Testis (tissue), 2 donors: ENCODE data around the gene AKR1C8.

ENCODE experiments used
- CTCF ChIP-seq, 3 experiments: fragments of 450-650 bp in 2 of 3; fragments of 200-600 bp in 1 of 3; sonication (generic) in 1 of 3; IDR thresholded peaks; one replicate each; pipeline ENCODE4 v1.5.1; 2016 to 2019; ENCODE audit warnings: antibody characterized with exemption in 3 of 3, mild to moderate bottlenecking in 2 of 3, moderate library complexity in 1 of 3
- POLR2A ChIP-seq: fragments of 450-650 bp; IDR thresholded peaks from one replicate; pipeline ENCODE4 v1.6.1; 2017; ENCODE audit warnings: antibody characterized with exemption, mild to moderate bottlenecking, moderate library complexity

GRCh38 chr10:5151076-5151475 is 33.9 kb downstream of the AKR1C8 start:
- TF ChIP-seq CTCF (IDR thresholded peaks at IDR 0.05) (no peak), POLR2A (no peak)
